Endothelial cell of umbilical vein (primary cell): Measurements from ENCODE around the gene CELSR3. TPM values are rescaled to one million over a fixed set of nuclear protein-coding genes. Genes with fewer than 3 reads are reported as not detected.

Experiments
- BruUV-seq: library from RNA; stranded (reverse); fragments of 400-500 nt; replicated peaks from 2 replicates; lab custom pipeline; 2021; lab: Mats Ljungman, UMichigan
- CTCF ChIA-PET: fragments of 300-600, 350-600 bp; sonication (Branson Sonifier 250); formaldehyde crosslinking; loops from one replicate; lab custom pipeline; 2021; ENCODE audit warnings: antibody characterized with exemption, inconsistent platforms; lab: Charles Lee
- POLR2A ChIA-PET: fragments of 300-600, 350-600 bp; sonication (Branson Sonifier 250); formaldehyde crosslinking; loops from one replicate; lab custom pipeline; 2021; ENCODE audit warnings: antibody characterized with exemption, inconsistent platforms; lab: Charles Lee
- DNase-seq: peaks from one replicate; pipeline ENCODE4 v3.0.0-alpha.2; 2011; ENCODE audit warnings: low read depth, low spot score
- FAIRE-seq: peaks from 2 replicates; lab custom pipeline; 2011; peaks lifted over from hg19 to GRCh38; lab: Jason Lieb, UNC
- H2AFZ ChIP-seq: 2 replicates; pipeline ENCODE4 v1.6.0; 2012; ENCODE audit warnings: low read depth, low read length, control low read depth, inconsistent platforms
- H3K27ac ChIP-seq: 2 replicates; pipeline ENCODE4 v1.5.1; 2011; ENCODE audit warnings: low read depth, mild to moderate bottlenecking, control low read depth, low read length, moderate library complexity; ENCODE audit not compliant: insufficient read depth
- H3K27me3 ChIP-seq, 2 experiments: 2 replicates each; pipeline versions ENCODE4 v1.6.0 to v1.6.1; 2011; ENCODE audit warnings: low read length in 2 of 2, mixed read lengths in 1 of 2; ENCODE audit not compliant: control insufficient read depth in 2 of 2, insufficient read depth in 2 of 2
- H3K36me3 ChIP-seq, 2 experiments: 2 replicates in 1 of 2; 3 replicates in 1 of 2; pipeline ENCODE4 v1.5.1; 2011; ENCODE audit warnings: low read length in 2 of 2, mild to moderate bottlenecking in 1 of 2, moderate library complexity in 1 of 2; ENCODE audit not compliant: control insufficient read depth in 2 of 2, insufficient read depth in 2 of 2; ENCODE audit errors: extremely low read depth in 1 of 2
- H3K4me1 ChIP-seq: 3 replicates; pipeline ENCODE4 v1.5.1; 2011; ENCODE audit warnings: mild to moderate bottlenecking, low read length; ENCODE audit not compliant: control insufficient read depth, insufficient read depth; ENCODE audit errors: extremely low read depth
- H3K4me2 ChIP-seq: 2 replicates; pipeline ENCODE4 v1.6.1; 2011; ENCODE audit warnings: low read length, control low read depth, mixed read lengths; ENCODE audit not compliant: insufficient read depth
- H3K4me3 ChIP-seq, 3 experiments: fragments of 200-600 bp in 1 of 3; sonication (generic), shearing (Covaris generic) in 1 of 3; replicated peaks in 1 of 3; 2 replicates each; pipeline ENCODE4 v1.5.1; 2011 to 2016; ENCODE audit warnings: control low read depth in 3 of 3, low read length in 3 of 3, mild to moderate bottlenecking in 2 of 3, inconsistent platforms in 1 of 3, low read depth in 1 of 3, moderate library complexity in 1 of 3; ENCODE audit not compliant: insufficient read depth in 1 of 3
- H3K79me2 ChIP-seq: 2 replicates; pipeline ENCODE4 v1.6.0; 2012; ENCODE audit warnings: low read length, inconsistent platforms; ENCODE audit not compliant: control insufficient read depth, insufficient read depth
- H3K9ac ChIP-seq: replicated peaks from 2 replicates; pipeline ENCODE3; 2011; ENCODE audit warnings: low read length, control low read depth; ENCODE audit not compliant: insufficient read depth; ENCODE audit errors: extremely low read depth
- H3K9me1 ChIP-seq: replicated peaks from 3 replicates; pipeline ENCODE4 v1.6.0; 2011; ENCODE audit warnings: mild to moderate bottlenecking, low read length; ENCODE audit not compliant: control insufficient read depth, insufficient read depth; ENCODE audit errors: extremely low read depth
- H3K9me3 ChIP-seq: replicated peaks from 2 replicates; pipeline ENCODE4 v1.5.1; 2012; ENCODE audit warnings: low read length, inconsistent platforms; ENCODE audit not compliant: control insufficient read depth, insufficient read depth
- H4K20me1 ChIP-seq: replicated peaks from 2 replicates; pipeline ENCODE3; 2011; ENCODE audit warnings: mild to moderate bottlenecking, low read length; ENCODE audit not compliant: control insufficient read depth, insufficient read depth; ENCODE audit errors: extremely low read depth
- CTCF ChIP-seq, 2 donors: IDR thresholded peaks; 1 replicate in 1 of 2; 2 replicates in 1 of 2; pipeline ENCODE4 v1.5.1; 2011; ENCODE audit warnings: low read length in 2 of 2, mild to moderate bottlenecking in 2 of 2, moderate library complexity in 2 of 2, control low read depth in 1 of 2, inconsistent platforms in 1 of 2, low read depth in 1 of 2; ENCODE audit not compliant: insufficient read depth in 1 of 2; ENCODE audit errors: extremely low read depth in 1 of 2
- EZH2 ChIP-seq: IDR thresholded peaks from 2 replicates; pipeline ENCODE4 v1.6.1; 2012; ENCODE audit warnings: borderline replicate concordance, low read depth, mild to moderate bottlenecking, moderate library complexity, low read length, inconsistent platforms; ENCODE audit not compliant: severe bottlenecking
- FOS ChIP-seq: IDR thresholded peaks from 2 replicates; pipeline ENCODE4 v1.6.1; 2011; ENCODE audit warnings: mild to moderate bottlenecking, low read length, moderate library complexity, borderline replicate concordance; ENCODE audit not compliant: insufficient read depth
- GATA2 ChIP-seq: IDR thresholded peaks from 2 replicates; pipeline ENCODE4 v1.7.0; 2011; ENCODE audit warnings: low read depth, mild to moderate bottlenecking, moderate library complexity, mixed read lengths, low read length; ENCODE audit not compliant: insufficient read length, insufficient read depth
- JUN ChIP-seq: IDR thresholded peaks from 2 replicates; pipeline ENCODE4 v1.6.1; 2011; ENCODE audit warnings: borderline replicate concordance, low read depth; ENCODE audit not compliant: insufficient read length, insufficient read depth
- MAX ChIP-seq: IDR thresholded peaks from 2 replicates; pipeline ENCODE4 v1.6.1; 2011; ENCODE audit not compliant: insufficient read depth, insufficient read length
- MYC ChIP-seq: IDR thresholded peaks from one replicate; pipeline ENCODE4 v1.6.1; 2011; ENCODE audit warnings: mild to moderate bottlenecking, low read depth, low read length
- POLR2A ChIP-seq: IDR thresholded peaks from 2 replicates; pipeline ENCODE4 v1.6.1; 2012; ENCODE audit warnings: low read depth, mild to moderate bottlenecking, control low read depth, low read length
- POLR2AphosphoS5 ChIP-seq: IDR thresholded peaks from 2 replicates; pipeline ENCODE4 v1.6.1; 2012; ENCODE audit warnings: low read depth, mild to moderate bottlenecking, control low read depth, low read length, moderate library complexity; ENCODE audit not compliant: insufficient read depth
- dilution Hi-C: fragments of 300-500 bp; cut with MboI; formaldehyde crosslinking; loops from one replicate; pipeline ENCODE4 v1.15.0; 2019; ENCODE audit warnings: low sequenced_read_pairs; ENCODE audit not compliant: extremely low pct_ligation_motif_present
- intact Hi-C: fragments of 100-400 bp; cut with micrococcal nuclease; formaldehyde crosslinking; loops from one replicate; pipeline ENCODE4 v1.10.0; 2022
- polyA plus RNA-seq, 4 experiments: library from polyadenylated mRNA; depleted of rRNA in 3 of 4; stranded (reverse) in 3 of 4; unstranded in 1 of 4; fragments of >200 nt; gene quantifications; 2 replicates each; pipeline versions ENCODE4 v1.2.1 to v1.2.3, GENCODE V29; 2011 to 2012; ENCODE audit warnings: missing spikeins in 1 of 4
- total RNA-seq: library from RNA; stranded (reverse); gene quantifications from 2 replicates; pipeline ENCODE4 v1.2.3, GENCODE V29; 2021

The CELSR3 gene
- total and polyA plus RNA-seq, 2 donors (not counting 3 experiments of a cell fraction or from before 2014, with no cell fraction given): 0.25 to 0.71 TPM

GRCh38 chr3:48648188-48648850 is 14.4 kb downstream of the CELSR3 start:
- no peak overlapping the region for H3K27ac ChIP-seq
- no peaks in the 10 kb centered on the region for H3K9me1 ChIP-seq
- H3K4me2 ChIP-seq: no peak overlapping the region
- dilution Hi-C loops (no loop called here), intact Hi-C loops (no loop called here)
- no peaks in the 10 kb centered on the region for H4K20me1 ChIP-seq
- no peaks in the 10 kb centered on the region for H3K4me1 ChIP-seq
- no peaks in the 10 kb centered on the region for H3K27me3 ChIP-seq
- no TSS peak for BruUV-seq
- CTCF ChIA-PET: interaction anchor here (0.7 to 2.9 kb wide), 4 partner anchors 13 to 318 kb away, joined by 3 to 11 read pairs (median 4); partner anchors contain the start of gene SLC26A6
- DNase-seq (no peak), FAIRE-seq (no peak)
- H2AFZ ChIP-seq: no peak overlapping the region
- H3K9me3 ChIP-seq: no peaks in the 10 kb centered on the region
- no peaks in the 10 kb centered on the region for H3K79me2 ChIP-seq
- H3K36me3 ChIP-seq: no peaks in the 10 kb centered on the region
- no peak overlapping the region for H3K9ac ChIP-seq
- no peak overlapping the region for H3K4me3 ChIP-seq
- TF ChIP-seq POLR2A (no peak), POLR2AphosphoS5 (no peak), CTCF (IDR thresholded peaks at IDR 0.05; ENCODE audit: extremely low read depth in 1 of 2, insufficient read depth in 1 of 2, low read depth in 1 of 2, low read length in 2 of 2) (no peak), GATA2 (no peak), EZH2 (no peak), MAX (no peak), JUN (no peak), MYC (no peak), FOS (no peak)
- POLR2A ChIA-PET: no interaction called here
